Kidney capillary endothelial cell (primary cell): ENCODE results near the gene CUBN.

Source experiments
- DNase-seq: peaks from one replicate; pipeline ENCODE4 v3.0.0-alpha.2; 2018; ENCODE audit warnings: low spot score

The CUBN gene

GRCh38 chr10:17129741-17130140 lies at the start of gene CUBN:
Gene CUBN, minus strand, starts transcription at chr10:17129811. Its CDS starts 46 bp downstream, at chr10:17129765.
- DNase-seq: no peak

DNA sequence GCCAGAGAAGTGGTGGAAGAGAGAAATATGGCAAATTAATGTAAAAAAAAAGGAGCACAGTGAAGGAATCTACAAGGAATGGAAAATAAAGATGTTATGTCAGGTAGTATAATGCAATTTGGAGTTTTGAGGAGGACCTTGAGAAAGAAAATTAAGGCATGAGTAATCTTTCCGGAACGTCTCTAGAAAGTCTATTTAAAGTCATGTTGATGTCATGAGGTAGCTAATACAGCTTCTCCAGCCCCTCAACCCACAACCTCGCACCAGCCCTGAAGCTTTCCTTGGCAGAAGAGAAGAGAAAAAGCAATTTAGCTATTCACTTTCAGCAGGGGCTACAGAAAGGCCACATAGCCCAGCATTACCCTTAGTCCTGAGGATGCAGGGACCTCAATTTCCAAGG lies 49.4 kb upstream of the CUBN start:
- DNase-seq: no peak

DNA sequence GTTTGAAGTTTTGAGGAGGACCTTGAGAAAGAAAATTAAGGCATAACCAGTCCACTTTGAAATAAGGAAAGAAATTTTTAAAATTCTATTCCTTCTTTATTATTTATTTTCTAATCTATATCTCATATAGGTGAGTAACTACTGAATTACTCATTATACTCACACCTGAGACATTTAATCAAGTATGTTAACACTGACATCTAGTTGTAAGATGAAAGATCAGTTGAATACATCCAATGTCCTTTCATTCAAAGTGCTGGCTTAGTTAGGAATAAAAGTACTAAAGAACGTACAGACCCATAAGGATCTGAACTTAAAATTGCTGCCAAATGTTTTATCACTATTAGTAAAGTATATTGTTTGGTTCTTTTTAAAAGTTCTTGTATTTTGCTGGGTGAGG lies 48.4 kb upstream of the CUBN start:
- DNase-seq: no peak

DNA sequence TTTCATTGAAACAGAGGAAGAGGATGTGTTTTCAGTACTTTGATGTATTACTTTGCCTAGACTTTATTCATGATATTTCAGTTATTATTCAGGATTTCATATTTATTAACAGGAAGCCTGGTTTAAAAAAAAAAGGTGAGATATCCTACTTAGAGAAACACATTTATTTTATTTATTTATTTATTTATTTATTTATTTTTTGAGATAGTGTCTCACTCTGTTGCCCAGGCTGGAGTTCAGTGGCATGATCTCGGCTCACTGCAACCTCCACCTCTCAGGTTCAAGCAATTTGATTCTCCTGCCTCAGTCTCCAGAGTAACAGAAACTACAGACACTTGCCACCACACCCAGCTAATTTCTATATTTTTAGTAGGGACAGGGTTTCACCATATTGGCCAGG lies 47.4 kb upstream of the CUBN start:
- DNase-seq: no peak

DNA sequence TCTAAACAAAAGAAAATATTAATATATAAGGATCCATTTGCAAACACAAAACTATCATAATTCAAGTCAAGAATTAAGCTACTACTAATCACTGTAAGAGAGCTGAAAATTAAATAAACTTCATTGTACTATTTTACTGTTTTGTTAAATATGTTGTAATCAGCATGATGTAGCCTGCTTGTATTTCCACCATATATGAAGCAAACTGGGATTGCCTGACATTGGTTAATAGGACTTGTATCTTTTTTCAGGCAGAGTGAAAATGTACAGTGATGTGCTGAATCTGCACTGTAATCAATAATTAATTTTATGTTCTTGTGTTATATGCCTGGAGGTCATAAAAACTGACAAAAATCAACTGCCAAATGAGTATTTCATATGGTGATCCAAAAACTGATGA lies 46.5 kb upstream of the CUBN start:
- DNase-seq: no peak

DNA sequence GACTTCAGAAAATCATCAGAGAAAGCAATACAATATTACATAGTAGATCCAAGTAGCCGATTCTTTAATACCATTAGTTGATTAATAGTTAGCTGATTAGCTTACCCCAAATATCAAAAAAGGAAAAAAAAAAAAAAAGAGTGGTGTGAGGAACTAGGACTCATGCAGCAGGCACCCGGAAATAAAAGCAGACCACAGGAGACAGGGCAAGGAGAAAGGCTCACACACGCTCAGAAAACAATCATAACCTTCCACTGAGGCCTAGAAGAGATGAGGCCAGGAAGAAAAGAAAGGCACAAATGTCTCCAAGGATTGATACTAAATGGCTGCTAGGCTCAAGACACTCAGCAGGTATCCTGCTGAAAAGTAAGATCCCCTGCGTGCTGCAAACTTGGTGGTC lies 45.9 kb upstream of the CUBN start:
- no peak for DNase-seq

GRCh38 chr10:17174626-17175025 lies 45.0 kb upstream of the CUBN start:
- DNase-seq: no peak

DNA sequence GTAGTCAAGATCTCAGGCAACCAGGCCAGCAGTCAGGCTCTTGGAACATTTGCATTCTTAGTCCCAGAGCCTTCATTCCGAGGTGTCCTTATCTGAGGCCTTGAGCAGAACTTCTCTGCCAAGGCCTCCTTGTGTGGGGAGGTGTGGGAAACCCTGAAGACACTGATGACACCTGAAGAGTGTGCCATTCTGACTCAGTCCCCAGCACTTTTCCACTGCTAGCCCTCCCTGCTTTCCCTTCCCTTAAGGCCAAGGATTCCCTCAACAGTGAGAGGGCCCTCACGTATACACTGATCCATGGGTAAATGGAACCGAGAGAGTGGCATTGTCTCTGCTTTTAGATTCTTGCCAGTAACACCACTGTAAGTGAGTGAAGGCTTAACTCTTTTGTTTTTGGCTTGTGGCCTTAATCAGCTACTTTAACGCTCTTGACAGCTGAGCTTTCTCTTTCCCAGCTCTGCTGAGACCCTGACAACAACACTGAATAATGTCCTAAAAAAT lies 41.6 kb upstream of the CUBN start:
- no peak for DNase-seq

DNA sequence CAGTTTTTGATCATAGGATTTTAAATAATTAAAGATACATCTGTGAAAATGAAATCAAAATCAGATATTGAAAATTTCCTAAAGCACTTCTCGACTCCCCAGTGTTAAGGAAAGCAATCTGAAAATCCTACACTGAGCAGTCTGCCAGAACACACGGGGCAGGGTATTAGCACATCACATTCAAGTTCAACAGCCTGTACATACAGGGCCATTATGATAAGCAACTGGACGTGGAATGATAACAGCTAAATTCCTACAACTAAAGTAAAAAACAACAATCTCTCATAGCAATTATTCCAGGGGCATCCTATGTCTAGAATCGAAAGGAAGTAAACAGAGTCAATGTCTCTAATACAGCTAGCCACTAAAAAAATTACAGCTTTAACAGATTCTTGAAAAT lies 40.2 kb upstream of the CUBN start:
- no peak for DNase-seq

DNA sequence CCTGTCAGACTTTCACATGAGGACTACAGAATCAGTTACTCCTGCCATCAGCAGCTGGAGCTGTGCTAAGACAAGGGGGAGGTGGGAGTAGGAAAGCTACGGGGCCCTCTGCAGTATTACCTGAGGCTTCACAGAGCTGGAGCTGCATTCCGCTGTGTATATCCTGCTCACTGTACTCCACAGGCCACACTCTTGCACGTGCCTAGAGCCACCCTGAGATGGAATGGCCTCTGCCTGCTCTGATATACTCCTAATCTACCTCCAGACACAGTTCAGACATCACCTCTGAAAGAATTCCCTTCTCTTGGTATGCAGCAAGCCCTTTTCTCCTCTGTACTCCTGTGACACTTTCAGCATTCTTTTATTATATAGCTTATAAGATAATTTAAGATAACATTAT lies 37.1 kb upstream of the CUBN start:
- DNase-seq: no peak

DNA sequence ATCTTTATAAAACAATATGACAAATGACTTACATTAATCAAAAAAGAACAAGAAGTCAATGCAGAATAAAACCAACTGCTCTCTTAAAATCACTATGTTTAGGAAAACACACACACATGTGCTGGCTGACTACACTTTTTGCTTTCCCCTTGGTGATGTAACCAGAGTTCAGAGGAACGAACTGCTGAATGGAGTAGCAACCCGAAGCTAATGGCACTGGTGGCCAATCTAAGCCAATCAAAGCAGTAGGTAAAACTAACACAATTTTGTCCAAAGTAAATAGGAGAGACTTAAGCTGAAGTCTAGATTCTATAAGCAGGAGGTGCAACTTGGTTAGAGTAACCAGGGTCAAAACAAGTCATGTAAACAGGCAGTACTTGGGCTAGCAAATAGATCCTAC lies 33.2 kb upstream of the CUBN start:
- no peak for DNase-seq

- DNase-seq: no peak
Observed at GRCh38 chr10:17161775-17162174, 32.2 kb upstream of the CUBN start.

DNA sequence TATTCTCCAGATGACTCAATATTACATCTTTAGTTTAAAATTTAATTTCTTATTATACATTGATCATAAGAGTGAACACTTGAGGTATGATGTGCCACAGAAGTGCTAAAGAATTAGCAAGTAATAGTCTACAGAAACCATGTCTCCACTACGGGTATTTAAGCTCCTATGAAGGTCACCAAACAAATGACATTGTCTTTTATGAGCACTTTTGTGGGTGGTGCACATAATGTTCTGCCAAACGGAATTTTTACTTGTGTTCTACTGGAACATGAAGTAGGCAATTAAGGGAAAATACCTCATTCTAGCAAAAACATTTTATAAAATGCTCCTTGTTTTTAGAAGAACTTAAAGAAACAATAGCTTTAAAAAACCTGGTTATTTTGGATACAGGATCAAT lies 27.4 kb upstream of the CUBN start:
- DNase-seq: no peak

DNA sequence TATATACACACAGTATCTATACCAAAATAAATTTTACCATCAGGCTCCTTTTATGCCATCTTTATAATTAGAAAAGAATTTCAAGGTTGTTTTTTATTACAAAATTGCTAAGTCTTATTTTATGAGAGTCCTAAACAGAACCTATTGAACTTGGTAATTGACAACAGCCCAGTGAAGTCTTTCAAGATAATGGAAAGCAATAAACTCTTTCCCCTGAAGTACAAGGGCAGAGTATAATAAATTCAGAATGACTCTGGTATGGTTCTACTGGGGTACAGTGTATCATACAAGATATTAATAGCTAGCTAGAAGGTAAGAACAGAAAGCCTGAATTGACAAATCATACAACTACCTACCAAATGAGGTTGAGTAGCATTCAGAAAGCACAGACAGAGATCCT lies 26.2 kb upstream of the CUBN start:
- DNase-seq: no peak

GRCh38 chr10:17154116-17154515 lies 24.5 kb upstream of the CUBN start:
- DNase-seq: no peak

DNA sequence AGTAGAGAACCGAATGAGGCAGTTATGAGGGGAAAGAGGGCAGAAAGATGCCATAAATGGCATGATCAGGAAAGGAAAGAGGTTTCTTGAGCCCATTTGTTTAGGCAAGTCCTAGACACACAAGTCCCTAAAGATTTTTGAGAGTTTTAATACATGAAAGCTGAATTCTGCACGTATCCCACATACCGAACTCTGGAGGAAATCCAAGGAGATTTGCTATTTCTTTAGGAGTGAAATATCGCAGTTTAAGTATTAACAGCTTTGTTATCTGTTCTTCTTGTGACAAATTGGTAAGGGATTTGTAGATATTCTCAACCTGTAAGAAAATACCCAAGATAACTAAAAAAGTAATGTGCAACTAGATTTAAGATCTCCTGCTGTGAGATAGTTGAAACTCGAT lies 23.7 kb upstream of the CUBN start:
- no peak for DNase-seq

DNA sequence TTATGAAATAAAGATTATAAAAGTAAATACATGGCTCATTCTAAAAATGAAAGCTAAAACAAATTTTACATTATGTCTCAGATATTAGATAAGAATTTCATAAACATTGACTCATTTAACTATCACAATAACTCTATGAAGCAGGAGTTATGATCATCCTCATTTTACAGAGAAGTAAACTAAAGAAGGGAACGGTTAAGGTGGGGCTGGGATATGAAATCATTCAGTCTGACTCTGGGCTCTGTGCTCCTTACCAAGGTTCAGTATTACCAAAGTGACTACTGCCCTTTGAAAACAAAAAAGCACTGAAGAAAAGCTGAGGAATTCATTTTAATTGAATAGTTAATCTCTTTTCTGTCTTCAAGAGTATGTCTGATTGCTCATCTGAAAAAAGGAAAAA lies 22.1 kb upstream of the CUBN start:
- no peak for DNase-seq

DNA sequence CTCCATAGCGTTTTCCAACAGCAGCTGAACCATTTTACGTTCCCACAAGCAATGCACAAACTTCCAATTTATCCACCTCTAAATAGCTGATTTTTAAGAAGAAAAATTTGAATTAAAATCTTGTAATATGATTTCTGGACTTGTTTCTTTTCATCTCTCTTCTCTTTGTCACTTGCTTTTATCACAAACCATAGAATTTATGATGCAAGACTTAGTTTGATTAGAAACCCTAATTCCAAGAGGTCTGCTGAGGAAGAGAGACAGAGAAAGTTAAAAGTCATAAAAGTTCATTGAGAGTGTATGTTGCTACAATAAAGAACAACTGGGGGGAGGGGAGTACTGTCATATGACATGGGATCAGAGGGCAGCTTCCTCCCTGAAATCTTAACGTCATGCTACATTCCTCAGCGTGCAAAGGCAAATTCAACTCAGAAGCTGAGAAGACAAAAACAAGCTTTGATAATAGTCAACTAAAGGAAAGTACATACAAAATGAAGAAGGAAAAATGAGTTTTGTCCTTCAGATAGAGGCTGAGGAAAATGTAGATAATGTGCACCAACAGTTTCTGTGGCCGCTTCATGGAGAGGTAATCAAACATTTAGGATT lies 18.4 kb upstream of the CUBN start:
- peak; percentile 35 for DNase-seq

DNA sequence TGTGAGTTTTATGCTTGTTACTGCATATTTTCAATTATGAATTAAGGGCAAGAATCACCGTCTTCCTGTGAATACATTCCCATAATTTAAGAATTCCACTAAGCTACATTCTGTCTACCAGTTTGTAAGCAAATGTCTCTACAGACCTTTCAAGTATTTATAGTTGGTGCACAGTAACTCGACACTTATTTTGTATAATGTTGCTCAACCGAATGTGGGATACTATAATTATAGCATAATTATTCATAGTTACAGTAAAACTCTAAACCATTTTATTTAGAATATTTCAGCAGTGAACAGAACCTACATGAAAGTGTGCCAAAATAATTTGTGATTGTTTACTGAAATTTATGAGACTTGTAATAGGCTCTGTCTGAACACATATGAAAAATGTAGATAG lies 17.3 kb upstream of the CUBN start:
- DNase-seq: no peak

DNA sequence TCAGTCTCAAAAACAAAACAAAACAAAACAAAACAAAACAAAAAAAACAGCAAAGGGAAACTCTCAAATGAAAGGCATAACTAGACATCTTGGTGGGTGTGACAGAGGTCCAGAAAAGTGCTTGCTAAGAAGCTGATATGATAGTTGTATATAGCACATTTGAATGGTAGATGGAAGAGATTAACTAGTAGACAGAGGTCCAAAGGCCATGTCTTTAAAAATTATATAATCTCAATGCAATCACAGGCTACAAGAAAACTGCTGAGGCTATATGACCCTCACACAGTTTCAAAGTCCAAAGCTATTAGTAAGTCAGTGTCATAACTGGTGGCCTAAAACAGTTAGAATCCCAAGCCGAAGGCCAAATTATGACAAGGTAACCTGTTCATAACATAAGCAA lies 15.6 kb upstream of the CUBN start:
- no peak for DNase-seq

DNA sequence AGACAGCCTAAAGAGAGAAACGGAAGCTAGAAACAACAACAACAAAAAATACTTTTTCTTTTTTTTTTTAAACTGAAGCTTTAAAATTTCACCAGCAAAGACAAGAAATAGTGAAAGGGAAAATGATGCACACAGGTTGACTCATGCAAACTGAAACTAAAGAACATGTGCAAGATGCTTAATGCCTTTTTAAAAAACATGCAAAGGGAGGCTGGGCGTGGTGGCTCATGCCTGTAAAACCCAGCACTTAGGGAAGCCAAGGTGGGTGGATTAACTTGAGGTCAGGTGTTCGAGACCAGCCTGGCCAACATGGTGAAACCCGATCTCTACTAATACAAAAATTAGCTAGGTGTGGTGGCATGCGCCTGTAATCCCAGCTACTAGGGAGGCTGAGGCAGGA lies 15.1 kb upstream of the CUBN start:
- no peak for DNase-seq

- no peak for DNase-seq
Observed at GRCh38 chr10:17144032-17144431, 14.4 kb upstream of the CUBN start.

- DNase-seq: no peak
Observed at GRCh38 chr10:17143055-17143690, 13.6 kb upstream of the CUBN start.

- DNase-seq: no peak
Observed at GRCh38 chr10:17141504-17142229, 12.1 kb upstream of the CUBN start.
